Gastroesophageal sphincter (tissue), 3 donors: ENCODE results near the gene TRIM8.

Experiments
- EP300 ChIP-seq: sonication (generic); formaldehyde crosslinking; IDR thresholded peaks from one replicate; pipeline ENCODE4 v1.6.1; 2017; ENCODE audit warnings: antibody characterized with exemption, mild to moderate bottlenecking
- POLR2A ChIP-seq, 2 donors: fragments of 450-650 bp; IDR thresholded peaks; one replicate each; pipeline ENCODE4 v1.6.1; 2017; ENCODE audit warnings: antibody characterized with exemption in 2 of 2, mild to moderate bottlenecking in 2 of 2, moderate library complexity in 1 of 2
- TF ChIP-seq, protein P1 (sequence below), 4 experiments: fragments of 200-600 bp in 2 of 4; fragments of 450-650 bp in 2 of 4; sonication (generic) in 1 of 4; IDR thresholded peaks; one replicate each; pipeline ENCODE4 v1.5.1; 2017 to 2019; ENCODE audit warnings: antibody characterized with exemption in 4 of 4, mild to moderate bottlenecking in 2 of 4, moderate library complexity in 2 of 4

DNA sequence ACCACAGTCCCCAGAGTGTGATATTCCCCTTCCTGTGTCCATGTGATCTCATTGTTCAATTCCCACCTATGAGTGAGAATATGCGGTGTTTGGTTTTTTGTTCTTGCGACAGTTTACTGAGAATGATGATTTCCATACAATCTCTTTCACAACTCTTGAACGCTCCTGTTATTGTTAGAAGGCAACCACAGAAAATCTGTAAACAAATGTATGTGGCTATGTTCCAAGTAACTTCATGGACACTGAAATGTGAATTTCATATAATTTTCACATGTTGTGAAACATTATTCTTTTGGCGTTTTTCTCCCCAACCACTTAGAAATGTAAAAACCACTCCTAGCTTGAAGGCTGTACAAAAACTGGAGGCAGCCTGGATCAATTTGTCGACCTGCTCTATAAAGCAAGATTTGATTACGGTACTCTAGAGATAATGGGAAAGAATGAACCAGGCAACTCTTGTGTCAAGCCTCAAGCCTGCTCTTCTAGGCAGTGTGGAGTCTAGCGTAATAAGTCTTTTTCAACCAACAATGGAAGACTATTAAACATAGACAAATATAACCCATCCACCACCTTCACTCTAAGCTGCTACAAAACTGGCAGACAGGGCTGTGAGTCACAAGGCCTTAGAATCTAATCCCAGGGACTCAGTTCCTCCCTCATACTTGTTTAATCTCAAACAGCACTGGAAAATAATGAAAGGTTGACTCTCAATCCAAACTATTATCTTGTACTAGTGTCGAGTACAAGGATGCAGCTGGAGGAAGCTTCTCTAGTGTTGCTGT is 47.2 kb downstream of the TRIM8 start:
- TF ChIP-seq, protein P1, sequence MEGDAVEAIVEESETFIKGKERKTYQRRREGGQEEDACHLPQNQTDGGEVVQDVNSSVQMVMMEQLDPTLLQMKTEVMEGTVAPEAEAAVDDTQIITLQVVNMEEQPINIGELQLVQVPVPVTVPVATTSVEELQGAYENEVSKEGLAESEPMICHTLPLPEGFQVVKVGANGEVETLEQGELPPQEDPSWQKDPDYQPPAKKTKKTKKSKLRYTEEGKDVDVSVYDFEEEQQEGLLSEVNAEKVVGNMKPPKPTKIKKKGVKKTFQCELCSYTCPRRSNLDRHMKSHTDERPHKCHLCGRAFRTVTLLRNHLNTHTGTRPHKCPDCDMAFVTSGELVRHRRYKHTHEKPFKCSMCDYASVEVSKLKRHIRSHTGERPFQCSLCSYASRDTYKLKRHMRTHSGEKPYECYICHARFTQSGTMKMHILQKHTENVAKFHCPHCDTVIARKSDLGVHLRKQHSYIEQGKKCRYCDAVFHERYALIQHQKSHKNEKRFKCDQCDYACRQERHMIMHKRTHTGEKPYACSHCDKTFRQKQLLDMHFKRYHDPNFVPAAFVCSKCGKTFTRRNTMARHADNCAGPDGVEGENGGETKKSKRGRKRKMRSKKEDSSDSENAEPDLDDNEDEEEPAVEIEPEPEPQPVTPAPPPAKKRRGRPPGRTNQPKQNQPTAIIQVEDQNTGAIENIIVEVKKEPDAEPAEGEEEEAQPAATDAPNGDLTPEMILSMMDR (IDR thresholded peaks at IDR 0.05), result no peak
- TF ChIP-seq POLR2A (IDR thresholded peaks at IDR 0.05) (no peak), EP300 (no peak)
